Non-pigmented ciliary epithelial cell (primary cell): ENCODE data around the gene DCP1B.

Experiments used
- DNase-seq: peaks from one replicate; pipeline ENCODE4 v3.0.0-alpha.2; 2010; ENCODE audit warnings: low read depth

Gene DCP1B

DNA sequence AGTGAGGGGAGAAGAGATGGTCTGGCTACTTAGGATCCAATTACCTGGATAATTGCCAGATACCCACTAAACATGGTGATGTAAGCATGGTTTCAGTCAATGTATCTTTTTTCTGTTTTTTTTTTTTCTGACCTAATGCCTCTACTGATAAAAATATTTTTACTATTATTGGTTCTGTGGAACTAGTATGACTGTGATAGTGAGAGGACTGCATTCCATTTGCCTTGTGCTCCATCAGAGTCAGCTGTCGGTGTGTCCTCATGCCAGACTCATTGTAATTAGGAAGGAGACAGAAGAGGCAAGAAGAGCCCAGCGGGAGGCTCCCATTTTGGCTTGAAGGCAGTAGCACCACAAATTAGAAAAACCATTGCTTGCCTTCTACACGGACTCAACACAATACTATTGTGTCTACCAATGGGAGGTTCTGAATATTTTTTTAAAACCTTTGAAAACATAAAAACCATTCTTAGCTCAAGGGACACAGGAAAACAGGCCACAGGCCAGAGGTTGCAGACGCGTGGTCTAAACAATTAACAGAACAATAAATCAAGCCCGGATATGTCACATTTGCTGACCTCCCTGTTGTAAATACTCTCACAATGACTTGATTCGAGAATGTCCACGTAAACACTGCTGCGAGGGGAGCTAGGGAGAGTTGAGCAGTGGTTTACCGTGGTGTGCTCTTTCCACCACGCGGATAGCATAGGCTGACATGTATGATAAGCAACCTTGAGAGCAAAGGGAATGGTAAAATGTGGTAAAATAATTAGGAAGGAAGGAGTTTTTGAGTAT, 13.5 kb upstream of the DCP1B start:
- DNase-seq, result no peak

- DNase-seq, result no peak
Observed at GRCh38 chr12:2016862-2017545, 12.7 kb upstream of the DCP1B start.

GRCh38 chr12:2014231-2014630, 10.0 kb upstream of the DCP1B start:
- no peak for DNase-seq

GRCh38 chr12:2013527-2014223, 9.4 kb upstream of the DCP1B start:
- no peak for DNase-seq

DNA sequence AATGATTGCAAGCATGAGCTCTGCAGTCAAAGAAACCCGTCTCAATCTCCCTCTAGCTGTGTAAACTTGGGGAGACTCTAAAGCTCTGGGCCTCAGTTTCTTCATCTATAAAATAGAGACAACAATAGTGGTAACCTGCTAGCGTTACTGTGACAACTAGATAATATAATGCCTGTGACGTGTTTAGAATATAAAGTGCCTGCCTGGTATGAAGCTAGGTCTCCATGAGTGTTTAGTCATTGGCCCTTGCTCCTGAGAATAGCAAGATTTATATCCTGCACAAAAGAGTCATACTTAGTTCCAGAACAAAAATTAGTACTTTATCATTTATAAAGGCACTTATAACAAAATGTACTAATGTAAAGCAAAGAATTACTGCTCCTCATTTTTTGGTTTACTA, 8.8 kb upstream of the DCP1B start:
- no peak for DNase-seq

GRCh38 chr12:2011643-2012607, 7.7 kb upstream of the DCP1B start:
- DNase-seq, result no peak

DNA sequence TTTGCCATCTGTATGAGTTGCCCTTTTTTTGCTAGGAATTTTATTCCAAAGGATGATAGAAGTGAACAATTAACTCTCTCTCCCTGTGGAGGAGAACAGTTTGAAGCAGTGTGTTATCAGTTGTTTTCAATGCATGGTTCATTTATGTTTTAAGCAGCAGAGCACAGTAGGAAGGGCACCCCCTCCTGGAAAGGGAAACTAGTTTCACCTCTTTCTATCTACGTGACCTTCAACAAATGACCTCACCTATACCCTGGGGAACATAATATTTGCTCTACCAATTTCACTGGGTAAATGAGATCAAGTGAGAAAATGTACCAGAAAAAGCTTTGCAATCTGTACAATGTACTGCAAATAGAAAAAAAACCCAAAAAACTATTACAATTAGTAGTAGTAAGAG, 5.4 kb upstream of the DCP1B start:
- DNase-seq, result no peak

DNA sequence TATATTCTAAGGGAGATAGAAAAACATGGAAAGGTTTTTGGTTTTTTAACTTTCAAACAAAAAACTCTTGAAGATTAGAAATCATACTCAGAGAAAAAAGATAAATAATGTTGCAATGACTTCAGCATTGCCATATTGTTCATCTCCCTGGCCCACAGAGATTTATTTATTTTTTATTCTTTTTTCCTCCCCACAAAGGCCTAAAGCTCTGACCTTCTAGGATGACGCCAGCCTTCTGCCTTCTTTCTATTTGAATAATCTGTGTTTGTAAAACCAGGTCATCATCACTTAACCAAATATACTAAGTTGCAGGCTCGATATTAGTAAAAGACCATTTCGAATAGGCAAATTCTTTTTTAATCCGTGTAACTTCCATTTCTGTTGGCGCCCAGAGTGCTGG, 4.4 kb upstream of the DCP1B start:
- peak; percentile 4 for DNase-seq

DNA sequence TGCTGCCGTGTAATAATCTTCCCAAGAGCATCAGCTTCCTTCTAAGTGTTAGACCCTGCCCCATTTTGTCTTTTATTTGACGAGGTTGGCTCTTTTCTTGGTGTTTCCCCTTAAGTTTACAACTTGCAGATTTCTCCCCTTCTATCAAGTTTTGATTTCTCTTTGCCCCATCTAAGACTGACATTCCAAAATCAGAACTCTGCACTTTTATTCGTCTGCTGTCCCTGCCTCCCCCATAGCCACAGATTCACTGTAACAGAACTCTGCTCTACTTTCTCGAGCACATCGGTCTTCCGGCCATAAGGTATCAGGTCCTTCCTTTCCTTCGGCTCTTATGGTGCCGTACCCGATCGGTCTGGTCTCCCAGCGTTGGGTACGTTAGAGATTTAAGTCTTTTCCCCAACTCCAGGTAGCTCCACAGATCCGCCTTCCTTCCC, 563 bp downstream of the DCP1B start:
- peak; percentile 2 for DNase-seq

- no peak for DNase-seq
Observed at GRCh38 chr12:1995205-1995896, 8.9 kb downstream of the DCP1B start.

GRCh38 chr12:1994429-1995143, 9.7 kb downstream of the DCP1B start:
- DNase-seq, result no peak

DNA sequence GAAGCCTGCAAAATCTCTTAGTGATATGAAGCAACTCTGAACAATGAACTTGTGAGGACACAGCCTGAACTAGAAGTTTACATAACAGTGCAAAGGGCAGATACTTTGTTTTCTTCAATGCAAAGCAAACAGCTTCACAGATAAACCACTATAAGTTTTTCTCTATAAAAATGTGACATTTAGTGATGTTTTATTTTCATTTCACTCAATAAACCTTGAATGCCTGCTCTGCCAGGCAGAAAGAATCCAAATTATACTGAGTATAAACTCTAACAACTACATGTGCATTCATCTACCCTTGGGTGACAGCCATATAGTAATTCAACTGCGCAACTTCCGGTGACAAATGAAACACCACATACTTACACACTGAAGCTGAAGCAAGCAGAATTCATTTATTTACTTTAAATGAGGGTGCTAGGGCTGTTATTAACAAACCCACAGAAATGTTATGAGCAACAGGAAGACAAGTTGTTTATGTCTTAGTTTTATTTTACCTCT, 10.3 kb downstream of the DCP1B start:
- DNase-seq, result no peak

DNA sequence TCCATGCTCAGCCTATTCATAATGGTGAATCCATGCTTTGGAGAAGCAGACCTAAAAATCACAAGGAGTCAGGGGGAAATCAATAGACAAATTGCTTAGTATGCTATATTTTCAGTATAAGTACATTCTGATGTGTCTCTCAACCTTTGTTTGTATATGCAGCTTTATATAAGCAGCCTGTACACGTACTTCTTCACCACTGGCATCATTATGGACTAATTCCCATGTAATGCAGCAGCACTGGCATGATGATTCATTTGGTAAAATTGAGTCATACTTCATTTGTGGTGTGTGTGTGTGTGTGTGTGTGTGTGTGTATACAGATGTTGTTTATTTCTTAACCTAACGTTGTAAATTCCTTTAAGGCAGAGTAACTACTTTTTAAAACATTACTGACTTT, 10.9 kb downstream of the DCP1B start:
- DNase-seq, result peak; percentile 89

DNA sequence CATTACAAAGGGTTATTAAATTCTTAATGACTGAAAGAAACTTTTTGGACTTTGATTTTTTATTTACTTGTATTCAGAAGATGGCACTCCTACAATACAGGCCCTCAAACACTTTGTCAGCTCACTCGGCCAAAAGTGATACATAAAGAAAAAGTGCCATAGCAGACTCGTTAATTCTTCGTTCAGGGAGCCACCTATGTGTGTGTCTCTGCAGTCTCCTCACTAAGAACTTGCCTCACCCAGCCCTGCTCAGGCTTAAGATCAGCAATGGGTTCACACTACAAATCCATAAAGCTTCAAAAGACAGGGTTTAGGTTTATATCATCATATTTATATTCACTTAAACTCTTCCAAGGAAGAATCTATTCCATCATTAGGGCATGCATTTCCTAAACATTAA, 11.5 kb downstream of the DCP1B start:
- no peak for DNase-seq

DNA sequence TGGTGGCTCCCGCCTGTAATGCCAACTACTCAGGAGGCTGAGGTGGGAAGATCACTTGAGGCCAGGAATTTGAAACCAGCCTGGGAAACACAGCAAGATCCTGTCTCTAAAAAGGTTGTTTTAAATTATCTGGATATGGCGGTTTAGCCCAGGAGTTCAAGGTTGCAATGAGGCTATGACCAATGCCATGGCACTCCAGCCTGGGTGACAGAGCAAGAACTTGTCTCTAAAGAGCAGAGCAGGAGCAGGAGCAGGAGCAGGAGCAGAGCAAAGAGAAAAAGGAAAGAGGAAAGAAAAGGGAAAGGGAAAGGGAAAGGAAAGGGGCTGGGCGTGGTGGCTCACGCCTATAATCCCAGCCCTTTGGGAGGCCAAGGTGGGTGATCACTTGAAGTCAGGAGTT, 15.1 kb downstream of the DCP1B start:
- no peak for DNase-seq

GRCh38 chr12:1984759-1985158, 19.5 kb downstream of the DCP1B start:
- no peak for DNase-seq

- no peak for DNase-seq
Observed at GRCh38 chr12:1980282-1980681, 24.0 kb downstream of the DCP1B start.

DNA sequence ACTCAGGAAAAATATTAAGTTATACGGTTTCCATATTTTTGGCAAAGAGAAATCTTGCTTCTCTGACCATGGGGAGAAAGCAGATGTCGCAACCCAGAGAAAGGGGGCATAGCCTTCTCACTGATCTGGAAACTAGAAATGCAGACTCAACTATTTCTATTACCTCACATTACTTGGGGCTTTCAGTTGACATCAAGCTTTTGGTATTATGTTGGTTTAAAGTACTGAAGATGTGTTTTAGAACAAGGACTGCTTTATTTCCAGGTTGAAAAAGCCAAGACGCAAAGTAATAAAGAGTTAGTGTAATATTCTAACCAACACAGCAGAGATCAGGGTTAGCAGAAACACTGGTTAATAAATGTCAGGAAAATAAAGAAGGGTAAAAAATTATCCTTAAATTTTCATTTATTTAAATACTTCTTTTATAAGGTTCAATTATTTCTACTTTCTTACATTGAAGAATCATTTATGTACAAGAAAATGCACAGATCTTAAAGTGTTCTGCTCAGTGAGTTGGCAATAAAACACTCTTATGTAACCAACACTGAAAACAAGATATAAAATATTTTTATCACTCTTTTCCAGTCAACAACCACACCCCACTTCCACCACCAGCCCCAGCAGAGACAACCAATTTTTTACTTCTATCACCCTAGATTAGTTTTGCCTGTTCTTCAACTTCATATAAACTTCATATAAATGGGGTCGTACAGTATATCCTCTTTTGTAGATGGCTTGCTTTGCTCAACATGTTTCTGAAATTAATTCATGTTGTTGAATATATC, 26.0 kb downstream of the DCP1B start:
- DNase-seq, result no peak

- no peak for DNase-seq
Observed at GRCh38 chr12:1977588-1977987, 26.7 kb downstream of the DCP1B start.

DNA sequence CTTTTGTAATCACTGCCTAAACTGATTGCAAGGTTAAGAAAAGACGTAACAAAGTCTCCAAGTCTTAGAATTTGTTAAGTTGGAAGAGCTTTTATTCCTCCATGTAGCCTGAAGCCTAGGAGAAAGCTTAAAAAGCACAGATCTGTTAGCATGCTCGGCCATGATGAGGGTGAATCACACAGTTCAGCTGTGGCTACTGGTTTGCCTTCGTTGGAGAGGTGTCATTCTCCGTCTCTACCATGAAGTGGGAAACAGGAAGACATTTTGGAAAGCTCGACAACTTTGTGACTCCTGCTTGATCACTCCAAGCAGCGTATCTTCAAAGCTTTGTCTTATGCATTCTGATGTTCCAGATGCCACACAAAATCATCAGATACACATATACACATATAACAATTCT, 27.1 kb downstream of the DCP1B start:
- no peak for DNase-seq
